Measurements from ENCODE around the gene RAB33B. TPM values are rescaled to one million over a fixed set of nuclear protein-coding genes. Genes with fewer than 3 reads are reported as not detected.

Gene RAB33B
- total and polyA plus RNA-seq, 2 of the 8 experiments (the other 6 are each of a cell fraction or from before 2014, with no cell fraction given): 4.2 to 8.7 TPM

DNA sequence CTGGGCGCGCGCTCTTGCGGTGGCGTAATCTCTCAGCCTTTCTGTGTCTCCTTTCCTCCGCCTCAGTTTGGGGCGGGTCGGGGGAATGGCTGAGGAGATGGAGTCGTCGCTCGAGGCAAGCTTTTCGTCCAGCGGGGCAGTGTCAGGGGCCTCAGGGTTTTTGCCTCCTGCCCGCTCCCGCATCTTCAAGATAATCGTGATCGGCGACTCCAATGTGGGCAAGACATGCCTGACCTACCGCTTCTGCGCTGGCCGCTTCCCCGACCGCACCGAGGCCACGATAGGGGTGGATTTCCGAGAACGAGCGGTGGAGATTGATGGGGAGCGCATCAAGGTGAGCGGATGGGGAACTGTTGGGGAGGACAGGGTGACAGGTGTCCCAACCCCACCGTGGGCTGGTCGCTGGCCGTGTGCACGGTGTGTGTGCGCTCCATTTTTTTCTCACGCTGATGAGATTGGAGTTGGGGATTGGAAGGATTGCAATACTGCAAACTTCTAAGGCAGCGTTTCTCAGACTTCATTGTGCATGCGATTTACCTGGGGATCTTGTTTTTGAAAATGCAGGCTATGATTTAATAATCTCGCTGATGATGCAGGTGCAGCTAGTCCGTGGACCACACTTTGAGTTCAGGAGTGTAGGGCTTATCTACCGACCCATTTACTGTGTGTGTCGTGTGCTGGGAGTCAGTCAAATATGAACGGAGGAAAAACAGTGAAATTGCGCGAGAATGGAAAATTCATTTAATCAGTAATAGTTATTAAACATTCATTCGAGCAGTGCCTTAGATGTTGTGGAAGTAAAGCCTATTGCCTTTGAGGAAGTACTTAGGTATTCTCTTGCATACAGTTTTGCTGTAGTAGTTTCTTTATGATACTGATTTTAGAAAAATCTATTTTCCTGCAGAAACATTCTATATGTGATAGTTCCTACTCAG, at the start of gene RAB33B (continued):
- peak; percentile 95 for TF ChIP-seq SAP30 (IDR thresholded peaks at IDR 0.05; ENCODE audit: insufficient read depth, insufficient replicate concordance, low read length)
- TF ChIP-seq SIN3A (conservative IDR thresholded peaks at IDR 0.05 in 1 of 2, IDR thresholded peaks at IDR 0.05 in 1 of 2; ENCODE audit: low read depth in 1 of 2, low read length in 2 of 2): peak in 1 of 2 experiments; percentile 70; a peak in 2 of 4 replicates
